ENCODE measurements around the gene TTC6.

GRCh38 chr14:37573356-37573755 lies 22.1 kb upstream of the TTC6 start:
- TF ChIP-seq, protein P1, sequence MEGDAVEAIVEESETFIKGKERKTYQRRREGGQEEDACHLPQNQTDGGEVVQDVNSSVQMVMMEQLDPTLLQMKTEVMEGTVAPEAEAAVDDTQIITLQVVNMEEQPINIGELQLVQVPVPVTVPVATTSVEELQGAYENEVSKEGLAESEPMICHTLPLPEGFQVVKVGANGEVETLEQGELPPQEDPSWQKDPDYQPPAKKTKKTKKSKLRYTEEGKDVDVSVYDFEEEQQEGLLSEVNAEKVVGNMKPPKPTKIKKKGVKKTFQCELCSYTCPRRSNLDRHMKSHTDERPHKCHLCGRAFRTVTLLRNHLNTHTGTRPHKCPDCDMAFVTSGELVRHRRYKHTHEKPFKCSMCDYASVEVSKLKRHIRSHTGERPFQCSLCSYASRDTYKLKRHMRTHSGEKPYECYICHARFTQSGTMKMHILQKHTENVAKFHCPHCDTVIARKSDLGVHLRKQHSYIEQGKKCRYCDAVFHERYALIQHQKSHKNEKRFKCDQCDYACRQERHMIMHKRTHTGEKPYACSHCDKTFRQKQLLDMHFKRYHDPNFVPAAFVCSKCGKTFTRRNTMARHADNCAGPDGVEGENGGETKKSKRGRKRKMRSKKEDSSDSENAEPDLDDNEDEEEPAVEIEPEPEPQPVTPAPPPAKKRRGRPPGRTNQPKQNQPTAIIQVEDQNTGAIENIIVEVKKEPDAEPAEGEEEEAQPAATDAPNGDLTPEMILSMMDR (IDR thresholded peaks at IDR 0.05) = no peak
- TF ChIP-seq FOXS1 (CRISPR knock-in tag; IDR thresholded peaks at IDR 0.05) (no peak), MAX (IDR thresholded peaks at IDR 0.05) (no peak), NFE2L2 (conservative IDR thresholded peaks at IDR 0.05; ENCODE audit: low read length) (no peak), ELK1 (IDR thresholded peaks at IDR 0.05; ENCODE audit: low read depth, low read length) (no peak), POLR2A (IDR thresholded peaks at IDR 0.05; ENCODE audit: low read length) (no peak), MAZ (IDR thresholded peaks at IDR 0.05; ENCODE audit: borderline replicate concordance, low read depth, low read length) (no peak), KDM1A (IDR thresholded peaks at IDR 0.05; ENCODE audit: low read depth) (no peak), CBX8 (IDR thresholded peaks at IDR 0.05) (no peak), RFX5 (IDR thresholded peaks at IDR 0.05) (no peak), BHLHE40 (IDR thresholded peaks at IDR 0.05; ENCODE audit: low read depth, low read length) (no peak), CEBPB (IDR thresholded peaks at IDR 0.05) (no peak)
- TF ChIP-seq, protein P2, sequence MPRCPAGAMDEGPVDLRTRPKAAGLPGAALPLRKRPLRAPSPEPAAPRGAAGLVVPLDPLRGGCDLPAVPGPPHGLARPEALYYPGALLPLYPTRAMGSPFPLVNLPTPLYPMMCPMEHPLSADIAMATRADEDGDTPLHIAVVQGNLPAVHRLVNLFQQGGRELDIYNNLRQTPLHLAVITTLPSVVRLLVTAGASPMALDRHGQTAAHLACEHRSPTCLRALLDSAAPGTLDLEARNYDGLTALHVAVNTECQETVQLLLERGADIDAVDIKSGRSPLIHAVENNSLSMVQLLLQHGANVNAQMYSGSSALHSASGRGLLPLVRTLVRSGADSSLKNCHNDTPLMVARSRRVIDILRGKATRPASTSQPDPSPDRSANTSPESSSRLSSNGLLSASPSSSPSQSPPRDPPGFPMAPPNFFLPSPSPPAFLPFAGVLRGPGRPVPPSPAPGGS (IDR thresholded peaks at IDR 0.05) = no peak
- TF ChIP-seq, protein P3, sequence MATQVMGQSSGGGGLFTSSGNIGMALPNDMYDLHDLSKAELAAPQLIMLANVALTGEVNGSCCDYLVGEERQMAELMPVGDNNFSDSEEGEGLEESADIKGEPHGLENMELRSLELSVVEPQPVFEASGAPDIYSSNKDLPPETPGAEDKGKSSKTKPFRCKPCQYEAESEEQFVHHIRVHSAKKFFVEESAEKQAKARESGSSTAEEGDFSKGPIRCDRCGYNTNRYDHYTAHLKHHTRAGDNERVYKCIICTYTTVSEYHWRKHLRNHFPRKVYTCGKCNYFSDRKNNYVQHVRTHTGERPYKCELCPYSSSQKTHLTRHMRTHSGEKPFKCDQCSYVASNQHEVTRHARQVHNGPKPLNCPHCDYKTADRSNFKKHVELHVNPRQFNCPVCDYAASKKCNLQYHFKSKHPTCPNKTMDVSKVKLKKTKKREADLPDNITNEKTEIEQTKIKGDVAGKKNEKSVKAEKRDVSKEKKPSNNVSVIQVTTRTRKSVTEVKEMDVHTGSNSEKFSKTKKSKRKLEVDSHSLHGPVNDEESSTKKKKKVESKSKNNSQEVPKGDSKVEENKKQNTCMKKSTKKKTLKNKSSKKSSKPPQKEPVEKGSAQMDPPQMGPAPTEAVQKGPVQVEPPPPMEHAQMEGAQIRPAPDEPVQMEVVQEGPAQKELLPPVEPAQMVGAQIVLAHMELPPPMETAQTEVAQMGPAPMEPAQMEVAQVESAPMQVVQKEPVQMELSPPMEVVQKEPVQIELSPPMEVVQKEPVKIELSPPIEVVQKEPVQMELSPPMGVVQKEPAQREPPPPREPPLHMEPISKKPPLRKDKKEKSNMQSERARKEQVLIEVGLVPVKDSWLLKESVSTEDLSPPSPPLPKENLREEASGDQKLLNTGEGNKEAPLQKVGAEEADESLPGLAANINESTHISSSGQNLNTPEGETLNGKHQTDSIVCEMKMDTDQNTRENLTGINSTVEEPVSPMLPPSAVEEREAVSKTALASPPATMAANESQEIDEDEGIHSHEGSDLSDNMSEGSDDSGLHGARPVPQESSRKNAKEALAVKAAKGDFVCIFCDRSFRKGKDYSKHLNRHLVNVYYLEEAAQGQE (IDR thresholded peaks at IDR 0.05) = no peak
